ENCODE measurements around the gene SRD5A1. TPM values are rescaled to one million over a fixed set of nuclear protein-coding genes. Genes with fewer than 3 reads are reported as not detected.
"Not testable (repeated sequence)": the region's sequence is repeated elsewhere in the genome, so short reads cannot be mapped to it uniquely, and the experiment has no call there.

SRD5A1 gene
- total RNA-seq, 1 donor from 2014 or later, result 10.1 TPM

DNA sequence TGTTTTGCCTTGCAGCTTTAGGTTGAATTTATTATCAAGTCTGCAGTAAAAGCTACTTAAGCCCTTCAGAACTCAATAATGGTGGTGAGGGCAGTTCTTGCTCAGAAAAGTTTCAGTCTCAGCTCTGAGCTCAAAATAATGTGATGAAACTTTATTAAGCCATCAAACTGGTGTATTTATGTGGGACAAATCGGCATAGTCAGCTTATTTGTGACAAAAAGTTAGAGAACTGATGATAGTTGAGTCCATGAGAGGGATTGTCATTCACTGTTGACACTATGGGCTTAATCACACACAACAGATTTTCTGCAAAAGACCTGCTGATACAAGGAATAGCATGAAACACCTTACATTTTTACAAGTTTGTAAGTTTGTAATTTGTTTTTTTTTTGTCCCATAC lies 9.4 kb downstream of the SRD5A1 start:
- intact Hi-C loops (cut with micrococcal nuclease), result no loop called here

- intact Hi-C loops (cut with micrococcal nuclease), result no loop called here
Observed at GRCh38 chr5:6644794-6645241, 11.6 kb downstream of the SRD5A1 start.

GRCh38 chr5:6645571-6646362 lies 12.5 kb downstream of the SRD5A1 start:
- intact Hi-C loops (cut with micrococcal nuclease), result not testable (repeated sequence)

DNA sequence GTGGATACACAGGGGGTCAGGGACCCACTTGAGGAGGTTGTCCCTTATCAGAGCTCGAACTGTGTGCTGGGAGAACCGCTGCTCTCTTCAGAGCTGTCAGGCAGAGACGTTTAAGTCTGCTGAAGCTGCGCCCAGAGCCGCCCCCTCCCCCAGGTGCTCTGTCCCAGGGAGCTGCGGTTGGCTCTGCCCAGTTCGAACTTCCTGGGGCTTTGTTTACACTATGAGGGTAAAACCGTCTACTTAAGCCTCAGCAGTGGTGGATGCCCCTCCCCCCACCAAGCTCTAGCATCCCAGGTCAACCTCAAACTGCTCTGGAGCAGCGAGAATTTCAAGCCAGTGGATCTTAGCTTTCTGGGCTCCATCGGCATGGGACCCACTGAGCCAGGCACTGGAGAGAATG lies 15.9 kb downstream of the SRD5A1 start:
- intact Hi-C loops (cut with micrococcal nuclease), result no loop called here

- intact Hi-C loops (cut with micrococcal nuclease), result no loop called here
Observed at GRCh38 chr5:6649681-6650080, 16.4 kb downstream of the SRD5A1 start.

- intact Hi-C loops (cut with micrococcal nuclease), result no loop called here
Observed at GRCh38 chr5:6652025-6652424, 18.8 kb downstream of the SRD5A1 start.

DNA sequence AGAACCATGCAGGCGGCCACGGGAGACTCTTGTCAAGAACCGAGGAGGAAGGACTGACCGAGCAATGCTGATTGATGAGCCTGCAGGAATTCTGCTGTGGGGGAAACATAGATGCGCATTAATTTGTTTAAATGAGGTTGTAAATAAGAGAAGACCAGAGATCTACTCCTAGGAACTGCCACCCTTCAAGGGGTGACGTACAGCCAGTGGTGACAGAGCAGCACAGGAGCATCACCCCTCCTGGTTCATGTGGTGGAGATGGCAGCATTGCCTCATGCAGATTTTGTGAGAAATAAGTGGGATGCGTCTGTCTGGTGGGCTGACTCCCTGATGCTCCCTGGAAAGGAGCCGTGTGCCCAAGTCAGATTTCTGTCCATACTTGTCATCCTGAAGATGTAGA lies 22.2 kb downstream of the SRD5A1 start:
- intact Hi-C loops (cut with micrococcal nuclease), result no loop called here

- intact Hi-C loops (cut with micrococcal nuclease), result no loop called here
Observed at GRCh38 chr5:6656680-6657079, 23.4 kb downstream of the SRD5A1 start.

DNA sequence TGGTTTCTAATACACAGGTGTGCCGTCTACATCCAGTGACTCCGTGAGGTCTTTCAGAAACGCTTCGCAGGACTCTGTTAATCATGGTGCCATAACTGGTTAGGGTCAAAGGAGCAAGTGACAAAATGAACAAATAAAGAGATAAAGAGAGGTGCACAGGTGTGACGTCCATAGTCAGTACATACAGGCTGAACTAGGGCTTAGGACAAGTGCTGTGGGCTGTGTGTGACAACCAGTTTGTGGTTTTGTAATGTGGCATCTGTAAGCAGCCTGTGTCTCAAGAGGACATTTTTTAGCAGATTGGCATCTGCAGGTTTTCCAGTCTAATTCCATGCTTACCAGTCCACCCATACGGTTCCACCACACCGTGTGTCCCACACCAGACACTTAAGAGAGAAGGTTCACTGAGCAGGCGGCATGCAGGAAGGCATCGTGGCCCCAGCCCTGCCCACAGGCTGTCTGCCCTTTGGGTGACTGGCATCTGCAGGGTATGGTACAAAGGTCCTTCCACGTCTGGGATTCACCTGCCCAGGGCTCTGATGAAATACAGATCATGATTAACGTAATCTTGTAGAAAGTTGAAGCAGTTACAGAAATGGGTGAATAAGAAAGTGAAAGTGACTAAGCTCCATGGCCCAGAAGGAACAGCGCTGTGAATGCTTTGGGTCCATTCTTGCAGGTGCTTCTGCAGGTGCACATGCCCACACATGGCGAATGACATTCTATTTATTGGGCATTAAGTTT lies 26.9 kb downstream of the SRD5A1 start:
- intact Hi-C loops (cut with micrococcal nuclease), result no loop called here

DNA sequence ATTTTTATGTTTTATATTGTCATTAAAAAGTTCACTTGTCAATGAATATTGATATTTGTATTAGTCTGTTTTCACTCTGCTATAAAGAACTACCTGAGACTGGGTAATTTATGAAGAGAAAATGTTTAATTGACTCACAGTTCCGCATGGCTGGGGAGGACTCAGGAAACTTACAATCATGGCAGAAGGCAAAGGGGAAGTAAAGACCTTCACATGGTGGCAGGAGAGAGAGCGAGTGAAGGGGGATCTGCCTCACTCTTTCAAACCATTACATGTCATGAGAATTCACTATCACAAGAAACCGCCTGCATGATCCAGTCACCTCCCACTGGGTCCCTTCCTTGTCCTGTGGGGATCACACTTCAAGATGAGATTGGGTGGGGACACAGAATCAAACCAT lies 27.4 kb downstream of the SRD5A1 start:
- intact Hi-C loops (cut with micrococcal nuclease), result no loop called here

DNA sequence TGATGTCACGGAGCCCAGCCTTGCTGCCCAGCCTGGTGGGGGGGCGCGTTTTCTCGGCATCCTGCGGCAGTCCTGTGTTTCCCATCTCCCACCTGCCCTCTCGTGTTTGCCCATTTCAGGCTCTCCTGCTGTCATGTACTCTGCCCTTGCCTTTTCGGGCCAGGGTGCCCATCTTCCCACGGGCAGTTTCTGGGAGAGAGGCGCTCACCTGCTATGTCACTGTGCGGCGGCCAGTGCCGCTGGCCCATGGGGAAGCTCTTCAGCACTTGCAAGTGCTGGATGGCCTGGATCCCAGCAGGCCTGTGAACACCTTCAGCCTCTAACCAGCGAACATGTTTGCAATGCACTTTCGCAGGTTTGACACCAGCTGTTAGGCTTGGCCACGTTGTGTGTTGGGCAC lies 33.5 kb downstream of the SRD5A1 start:
- intact Hi-C loops (cut with micrococcal nuclease), result no loop called here

DNA sequence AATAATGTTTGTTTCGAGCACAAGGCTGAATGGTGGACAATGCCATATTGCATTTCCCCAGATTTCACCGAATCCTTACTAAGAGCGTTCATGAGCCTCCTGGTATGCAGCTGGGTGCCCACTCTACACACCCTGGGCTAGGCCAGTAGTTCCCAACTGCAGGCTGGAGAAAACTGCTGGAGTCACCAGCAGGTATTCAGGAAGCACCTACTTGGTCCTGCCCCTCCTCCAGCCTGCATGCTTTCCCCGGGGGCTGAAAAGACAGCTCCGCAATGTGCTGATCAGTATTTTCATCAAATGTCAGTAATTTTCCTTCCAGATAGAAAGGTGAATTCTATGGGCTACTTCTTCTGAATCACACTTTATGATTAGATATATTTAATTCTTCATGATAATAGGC lies 34.4 kb downstream of the SRD5A1 start:
- intact Hi-C loops (cut with micrococcal nuclease), result no loop called here

DNA sequence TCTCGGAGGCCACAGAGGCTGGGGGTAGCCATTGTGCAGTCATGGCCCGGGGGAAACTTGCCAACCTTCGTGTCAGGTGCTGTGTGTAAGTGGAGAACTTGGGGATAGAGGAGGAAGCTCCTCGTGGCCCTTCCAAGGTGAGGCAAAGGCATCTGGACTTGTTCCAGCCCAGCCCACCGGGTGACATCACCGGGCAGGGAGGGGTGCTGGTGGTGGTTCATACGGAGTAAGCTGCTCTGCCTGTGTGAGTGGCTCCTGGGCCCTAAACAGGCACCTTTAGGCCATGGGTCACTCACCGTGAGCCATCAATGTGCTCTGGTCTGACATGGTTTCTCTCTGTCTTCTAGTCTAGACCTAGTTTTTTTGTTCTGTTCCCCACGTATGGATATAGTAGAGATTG lies 35.5 kb downstream of the SRD5A1 start:
- intact Hi-C loops (cut with micrococcal nuclease), result not testable (repeated sequence)

DNA sequence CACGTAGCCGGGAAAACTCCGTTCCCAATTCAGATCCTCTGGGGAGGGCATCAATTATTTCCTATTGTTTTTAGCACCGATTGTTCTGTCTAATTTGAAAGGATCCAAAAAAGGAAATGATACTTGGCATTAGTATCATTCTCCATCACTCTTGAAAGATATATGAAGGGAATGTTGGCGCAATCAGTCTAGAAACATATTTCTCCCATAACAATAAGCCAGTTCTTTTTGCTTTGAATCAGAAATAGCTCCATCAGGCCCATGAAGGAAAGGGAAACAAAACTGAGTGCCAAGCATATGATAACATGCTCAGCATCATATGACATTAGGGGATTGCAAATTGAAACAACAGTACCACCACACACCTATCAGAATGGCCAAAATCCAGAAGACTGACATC lies 39.8 kb downstream of the SRD5A1 start:
- intact Hi-C loops (cut with micrococcal nuclease), result no loop called here

- intact Hi-C loops (cut with micrococcal nuclease), result no loop called here
Observed at GRCh38 chr5:6673963-6674362, 40.7 kb downstream of the SRD5A1 start.

- intact Hi-C loops (cut with micrococcal nuclease), result no loop called here
Observed at GRCh38 chr5:6674421-6674820, 41.2 kb downstream of the SRD5A1 start.

DNA sequence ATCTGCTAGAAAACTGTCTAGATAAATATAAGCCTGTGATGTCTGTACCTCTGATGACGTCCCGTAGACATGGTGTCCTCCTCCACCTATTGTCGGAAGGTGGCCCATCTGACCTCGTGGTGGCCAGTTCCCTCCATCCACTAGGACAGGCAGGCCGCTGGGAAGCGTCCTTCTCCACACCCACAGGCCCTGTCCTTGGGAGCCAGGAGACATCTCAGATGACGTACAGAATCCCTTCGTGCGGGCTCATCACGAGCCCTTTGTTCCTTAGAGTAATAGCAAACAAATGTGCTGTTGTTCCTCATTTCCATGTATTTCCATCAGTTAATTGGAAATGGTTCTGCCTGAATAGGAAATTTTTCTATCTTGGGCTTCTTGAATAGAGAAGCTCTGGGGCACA lies 41.6 kb downstream of the SRD5A1 start:
- intact Hi-C loops (cut with micrococcal nuclease), result no loop called here

DNA sequence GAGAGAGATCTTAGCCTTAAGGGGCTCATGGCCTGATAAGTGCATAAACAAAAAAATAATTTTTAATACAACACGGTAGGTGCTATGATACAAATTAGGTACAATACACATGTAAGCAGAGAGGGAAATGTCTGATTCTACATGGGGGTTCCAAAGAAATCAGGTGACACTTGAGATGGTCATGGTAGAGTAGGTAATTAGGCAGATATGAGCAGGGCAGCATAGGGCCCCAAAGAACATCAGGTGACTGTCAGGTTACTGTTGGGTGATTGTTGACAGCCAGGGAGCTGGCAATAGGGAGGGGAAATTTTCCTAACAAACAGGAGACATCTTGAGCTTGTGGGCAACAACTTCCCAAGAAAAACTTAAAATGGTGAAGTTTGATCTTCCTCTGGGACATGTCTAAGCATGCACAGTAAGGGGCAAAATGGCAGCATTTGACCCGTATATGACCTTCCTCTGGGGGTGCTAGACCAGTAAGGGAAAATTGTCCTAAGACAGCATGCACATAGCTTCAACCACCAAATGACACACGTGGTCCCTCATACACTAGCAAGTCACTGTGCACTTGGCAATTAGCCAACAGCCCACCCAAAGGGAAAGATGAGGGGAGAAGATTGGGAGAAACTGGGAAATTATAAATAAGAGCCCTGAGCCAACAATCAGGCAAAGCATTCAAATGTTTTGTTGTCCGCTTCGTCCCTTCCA lies 42.7 kb downstream of the SRD5A1 start:
- intact Hi-C loops (cut with micrococcal nuclease), result no loop called here

DNA sequence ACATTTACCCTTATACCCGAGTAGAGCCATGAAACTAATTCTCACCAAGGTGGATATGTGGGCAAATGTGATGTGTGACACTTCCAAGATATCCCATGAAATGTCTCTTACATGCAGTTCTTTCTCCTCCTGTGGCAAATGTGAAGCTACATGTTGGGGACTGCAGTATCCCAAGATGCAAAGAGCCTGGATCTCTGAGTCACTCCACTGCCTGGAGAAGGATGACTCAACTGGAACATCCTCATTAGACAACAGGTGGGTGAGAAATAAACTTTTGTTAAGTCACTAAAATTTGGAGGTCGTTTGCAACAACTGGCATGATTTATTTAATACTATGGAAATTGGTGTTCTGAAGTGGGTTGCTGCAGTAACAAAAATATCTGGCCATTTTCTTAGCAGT lies 43.5 kb downstream of the SRD5A1 start:
- intact Hi-C loops (cut with micrococcal nuclease), result no loop called here

DNA sequence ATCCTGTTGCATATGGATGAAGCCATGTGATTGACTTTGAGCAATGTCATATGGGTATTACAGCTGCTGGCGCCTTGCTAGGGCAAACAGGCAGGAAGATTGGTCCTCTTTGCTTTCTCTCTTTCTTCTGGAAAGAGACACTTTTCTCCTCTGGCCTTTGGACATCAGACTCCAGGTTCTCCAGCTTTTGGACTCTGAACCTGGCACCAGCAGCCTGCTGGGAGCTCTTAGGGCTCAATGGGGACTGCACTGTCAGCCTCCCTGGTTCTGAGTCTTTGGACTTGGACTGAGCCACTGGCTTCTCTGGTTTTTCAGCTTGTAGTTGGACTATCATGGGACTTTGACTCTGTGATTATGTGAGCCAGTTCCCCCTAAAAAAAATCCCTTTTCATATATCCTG lies 45.1 kb downstream of the SRD5A1 start:
- intact Hi-C loops (cut with micrococcal nuclease), result no loop called here

- intact Hi-C loops (cut with micrococcal nuclease), result no loop called here
Observed at GRCh38 chr5:6680922-6681321, 47.7 kb downstream of the SRD5A1 start.

DNA sequence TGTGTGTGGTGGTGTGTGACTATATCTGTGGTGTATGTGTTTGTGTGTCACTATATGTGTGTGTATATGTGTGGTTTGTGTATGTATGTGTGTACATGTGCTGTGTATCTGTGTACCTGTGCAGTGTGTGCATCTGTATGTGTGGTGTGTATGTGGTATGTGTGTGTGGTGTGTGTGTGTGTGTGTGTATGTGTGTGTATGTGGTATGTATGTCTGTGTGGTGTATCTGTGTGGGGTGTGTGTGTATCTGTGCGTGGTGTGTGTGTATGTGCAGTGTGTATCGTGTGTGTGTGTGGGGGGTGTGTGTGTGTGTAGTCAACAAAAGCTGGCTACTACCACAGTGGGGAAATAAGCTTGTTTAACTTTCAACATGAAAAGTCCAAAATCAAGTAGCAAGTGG lies 48.4 kb downstream of the SRD5A1 start:
- intact Hi-C loops (cut with micrococcal nuclease), result no loop called here

Data from T-helper 1 cell treated with Interleukin-12 subunit alpha and Interleukin-12 subunit beta and Interleukin-4 antibody, amounts not matched to agents 30 ng/mL and 1 ng/mL, for 36 hours (primary cell).